ENCODE data around the gene EML2.

Gene EML2

GRCh38 chr19:45597425-45598111, 41.6 kb downstream of the EML2 start:
- TF ChIP-seq POLR2A (IDR thresholded peaks at IDR 0.05; ENCODE audit: low read length) = no peak
- TF ChIP-seq GATA1 (IDR thresholded peaks at IDR 0.05; ENCODE audit: low read depth, low read length) = no peak
- DNase-seq = no peak

- no peak for TF ChIP-seq GATA1 (IDR thresholded peaks at IDR 0.05; ENCODE audit: low read depth, low read length)
- TF ChIP-seq POLR2A (IDR thresholded peaks at IDR 0.05; ENCODE audit: low read length) = no peak
- no peak for DNase-seq
These were observed 43.4 kb downstream of the EML2 start for GRCh38 chr19:45595814-45596213.

- no peak for DNase-seq
- no peak for TF ChIP-seq POLR2A (IDR thresholded peaks at IDR 0.05; ENCODE audit: low read length)
These were observed 45.7 kb downstream of the EML2 start for GRCh38 chr19:45593520-45593919.

GRCh38 chr19:45592366-45592765, 46.8 kb downstream of the EML2 start:
- DNase-seq = no peak
- TF ChIP-seq POLR2A (IDR thresholded peaks at IDR 0.05; ENCODE audit: low read length) = no peak
- TF ChIP-seq GATA1 (IDR thresholded peaks at IDR 0.05; ENCODE audit: low read depth, low read length) = no peak

- no peak for DNase-seq
- TF ChIP-seq GATA1 (IDR thresholded peaks at IDR 0.05; ENCODE audit: low read depth, low read length) (no peak), POLR2A (IDR thresholded peaks at IDR 0.05; ENCODE audit: low read length) (no peak)
These were observed 47.6 kb downstream of the EML2 start for GRCh38 chr19:45591638-45592005.

- DNase-seq = peak; percentile 47 to 49
- TF ChIP-seq GATA1 (IDR thresholded peaks at IDR 0.05; ENCODE audit: low read depth, low read length) = no peak
- no peak for TF ChIP-seq POLR2A (IDR thresholded peaks at IDR 0.05; ENCODE audit: low read length)
These were observed 48.1 kb downstream of the EML2 start for GRCh38 chr19:45591004-45591637.

GRCh38 chr19:45590300-45591003, 48.7 kb downstream of the EML2 start:
- no peak for DNase-seq
- TF ChIP-seq POLR2A (IDR thresholded peaks at IDR 0.05; ENCODE audit: low read length) (no peak), GATA1 (IDR thresholded peaks at IDR 0.05; ENCODE audit: low read depth, low read length) (no peak)

- TF ChIP-seq GATA1 (IDR thresholded peaks at IDR 0.05; ENCODE audit: low read depth, low read length) (no peak), POLR2A (IDR thresholded peaks at IDR 0.05; ENCODE audit: low read length) (no peak)
- DNase-seq = no peak
These were observed 49.4 kb downstream of the EML2 start for GRCh38 chr19:45589768-45590167.

GRCh38 chr19:45587873-45588272, 51.3 kb downstream of the EML2 start:
- DNase-seq = no peak
- no peak for TF ChIP-seq GATA1 (IDR thresholded peaks at IDR 0.05; ENCODE audit: low read depth, low read length)
- TF ChIP-seq POLR2A (IDR thresholded peaks at IDR 0.05; ENCODE audit: low read length) = no peak

GRCh38 chr19:45585158-45585577, 54.0 kb downstream of the EML2 start:
- TF ChIP-seq GATA1 (IDR thresholded peaks at IDR 0.05; ENCODE audit: low read depth, low read length) = no peak
- TF ChIP-seq POLR2A (IDR thresholded peaks at IDR 0.05; ENCODE audit: low read length) = no peak
- DNase-seq = no peak

GRCh38 chr19:45584332-45585157, 54.7 kb downstream of the EML2 start, which contains the start of gene OPA3:
OPA3 (minus strand) TSS chr19:45584802; CDS start chr19:45584764, 38 bp downstream.
- DNase-seq = peak; percentile 100
- TF ChIP-seq GATA1 (IDR thresholded peaks at IDR 0.05; ENCODE audit: low read depth, low read length) (no peak), POLR2A (IDR thresholded peaks at IDR 0.05; ENCODE audit: low read length) (peak; percentile 86)

- no peak for DNase-seq
- no peak for TF ChIP-seq GATA1 (IDR thresholded peaks at IDR 0.05; ENCODE audit: low read depth, low read length)
These were observed 57.6 kb downstream of the EML2 start for GRCh38 chr19:45581576-45581975.

GRCh38 chr19:45578861-45579260, 60.3 kb downstream of the EML2 start:
- no peak for DNase-seq
- no peak for TF ChIP-seq POLR2A (IDR thresholded peaks at IDR 0.05; ENCODE audit: low read length)
- TF ChIP-seq GATA1 (IDR thresholded peaks at IDR 0.05; ENCODE audit: low read depth, low read length) = no peak

All from erythroblast (primary cell).